CD14-positive monocyte (primary cell): ENCODE measurements around the gene MYL1. TPM values are rescaled to one million over a fixed set of nuclear protein-coding genes. Genes with fewer than 3 reads are reported as not detected.

ENCODE experiments used
- DNase-seq, 3 donors: peaks; one replicate each; pipeline ENCODE4 v3.0.0-alpha.2; 2011 to 2022
- H2AFZ ChIP-seq: 2 replicates; pipeline ENCODE4 v1.6.0; 2012; ENCODE audit warnings: mild to moderate bottlenecking, low read depth, low read length, inconsistent platforms; ENCODE audit not compliant: insufficient read depth, poor library complexity, severe bottlenecking
- H3K27ac ChIP-seq, 2 donors: 1 replicate in 1 of 2; 2 replicates in 1 of 2; pipeline ENCODE4 v1.5.1; 2012 to 2013; ENCODE audit warnings: low read length in 2 of 2, control low read depth in 1 of 2, inconsistent platforms in 1 of 2, low read depth in 1 of 2, mild to moderate bottlenecking in 1 of 2
- H3K27me3 ChIP-seq, 2 donors: one replicate each; pipeline versions ENCODE4 v1.6.0 to v1.6.1; 2011 to 2013; ENCODE audit warnings: low read length in 2 of 2; ENCODE audit not compliant: control insufficient read depth in 2 of 2, insufficient read depth in 2 of 2
- H3K36me3 ChIP-seq, 2 donors: replicated peaks in 1 of 2; 1 replicate in 1 of 2; 2 replicates in 1 of 2; pipeline versions ENCODE4 v1.5.1 to v1.6.1; 2012 to 2013; ENCODE audit warnings: low read length in 2 of 2, control low read depth in 1 of 2, inconsistent platforms in 1 of 2, mild to moderate bottlenecking in 1 of 2; ENCODE audit not compliant: insufficient read depth in 2 of 2, control insufficient read depth in 1 of 2
- H3K4me1 ChIP-seq, 2 donors: 1 replicate in 1 of 2; 2 replicates in 1 of 2; pipeline versions ENCODE4 v1.5.1 to v1.6.1; 2012 to 2013; ENCODE audit warnings: low read length in 2 of 2, control low read depth in 1 of 2, inconsistent platforms in 1 of 2, mild to moderate bottlenecking in 1 of 2, moderate library complexity in 1 of 2; ENCODE audit not compliant: insufficient read depth in 2 of 2, control insufficient read depth in 1 of 2
- H3K4me2 ChIP-seq: replicated peaks from 2 replicates; pipeline ENCODE3; 2012; ENCODE audit warnings: low read length, moderate library complexity, mild to moderate bottlenecking; ENCODE audit not compliant: poor library complexity, severe bottlenecking; ENCODE audit errors: extremely low read depth
- H3K4me3 ChIP-seq, 3 experiments: fragments of 200-600 bp in 1 of 3; sonication (generic) in 1 of 3; replicated peaks in 1 of 3; 1 replicate in 2 of 3; 2 replicates in 1 of 3; pipeline ENCODE4 v1.5.1; 2011 to 2013; ENCODE audit warnings: low read length in 3 of 3, mild to moderate bottlenecking in 3 of 3, control low read depth in 2 of 3, low read depth in 2 of 3, inconsistent platforms in 1 of 3, moderate library complexity in 1 of 3
- H3K79me2 ChIP-seq: 2 replicates; pipeline ENCODE4 v1.6.0; 2012; ENCODE audit warnings: mild to moderate bottlenecking, control low read depth, inconsistent platforms, low read length, moderate library complexity; ENCODE audit not compliant: insufficient read depth
- H3K9ac ChIP-seq: 2 replicates; pipeline ENCODE4 v1.6.0; 2017; ENCODE audit warnings: low read length, mild to moderate bottlenecking; ENCODE audit not compliant: insufficient read depth, poor library complexity, severe bottlenecking
- H3K9me3 ChIP-seq, 2 donors: replicated peaks in 1 of 2; 1 replicate in 1 of 2; 2 replicates in 1 of 2; pipeline versions ENCODE4 v1.5.1 to v1.6.1; 2012 to 2013; ENCODE audit warnings: low read length in 2 of 2, control low read depth in 1 of 2; ENCODE audit not compliant: control insufficient read depth in 1 of 2, insufficient read depth in 1 of 2
- H4K20me1 ChIP-seq: 2 replicates; pipeline ENCODE4 v1.6.0; 2012; ENCODE audit warnings: mild to moderate bottlenecking, low read length, control low read depth, moderate library complexity; ENCODE audit not compliant: insufficient read depth
- H3K27ac Mint-ChIP-seq, 7 donors: one replicate each; pipeline ENCODE4 v1.8.0; 2020; ENCODE audit warnings: mild to moderate bottlenecking in 7 of 7, mixed read lengths in 7 of 7, moderate library complexity in 6 of 7, inconsistent platforms in 2 of 7
- H3K27me3 Mint-ChIP-seq, 3 donors: one replicate each; pipeline ENCODE4 v1.8.0; 2021 to 2022; ENCODE audit warnings: low read depth in 3 of 3, mild to moderate bottlenecking in 3 of 3, mixed read lengths in 3 of 3, moderate library complexity in 3 of 3, inconsistent platforms in 1 of 3
- H3K36me3 Mint-ChIP-seq, 2 donors: one replicate each; pipeline ENCODE4 v1.8.0; 2020; ENCODE audit warnings: mixed read lengths in 2 of 2, inconsistent platforms in 1 of 2, mild to moderate bottlenecking in 1 of 2
- H3K4me1 Mint-ChIP-seq: one replicate; pipeline ENCODE4 v1.8.0; 2020; ENCODE audit warnings: mild to moderate bottlenecking, mixed read lengths
- H3K4me3 Mint-ChIP-seq, 2 donors: one replicate each; pipeline ENCODE4 v1.8.0; 2020; ENCODE audit warnings: mild to moderate bottlenecking in 2 of 2, mixed read lengths in 2 of 2, moderate library complexity in 1 of 2
- H3K9me3 Mint-ChIP-seq, 7 donors: one replicate each; pipeline ENCODE4 v1.8.0; 2020 to 2022; ENCODE audit warnings: mixed read lengths in 7 of 7, mild to moderate bottlenecking in 6 of 7, moderate library complexity in 6 of 7, inconsistent platforms in 2 of 7
- WGBS: methylation state at CpG from one replicate; pipeline ENCODE4 v1.1.5; 2013; ENCODE audit warnings: missing lambda C conversion rate; ENCODE audit not compliant: insufficient coverage; 5-methylcytosine and 5-hydroxymethylcytosine counted together
- intact Hi-C, 2 donors: fragments of 100-400 bp; cut with micrococcal nuclease; formaldehyde crosslinking; loops; one replicate each; pipeline versions ENCODE4 v1.15.0 to v1.15.1; 2023
- polyA plus RNA-seq, 3 donors: library from polyadenylated mRNA; depleted of rRNA in 1 of 3; unstranded in 2 of 3; stranded (reverse) in 1 of 3; fragments of 300-500 nt in 2 of 3; fragments of >200 nt in 1 of 3; fragmentation: Illumina TruSeq in 2 of 3; gene quantifications; 1 replicate in 2 of 3; 2 replicates in 1 of 3; pipeline ENCODE4 v1.2.3, GENCODE V29; 2012 to 2021
- TF ChIP-seq, protein P1 (sequence below): fragments of 200-600 bp; IDR thresholded peaks from one replicate; pipeline ENCODE4 v1.8.0; 2022; ENCODE audit warnings: antibody characterized with exemption, mild to moderate bottlenecking

The MYL1 gene
- polyA plus RNA-seq, 3 donors, result not detected

DNA sequence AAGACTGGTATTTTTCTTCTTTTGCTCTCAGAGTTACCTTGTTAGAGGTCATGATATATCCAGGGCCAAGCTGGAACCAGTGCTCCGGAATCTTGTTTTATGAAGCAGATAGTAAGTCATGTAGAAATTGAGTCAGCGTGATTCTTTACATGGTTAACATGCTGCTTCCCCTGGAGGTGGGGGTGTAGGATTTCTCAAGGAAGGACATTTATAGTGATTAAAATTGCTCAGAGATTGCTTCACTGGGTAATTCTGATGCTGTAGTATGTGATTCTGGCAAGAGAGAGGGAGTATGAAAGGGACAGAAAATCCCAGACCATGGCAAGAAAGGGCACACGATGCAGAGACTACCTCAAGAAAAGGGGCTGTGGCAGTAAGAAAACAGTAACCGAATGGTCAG lies 8.0 kb upstream of the MYL1 start:
- H2AFZ ChIP-seq, result no peak overlapping the region
- no peak for DNase-seq
- Mint-ChIP-seq H3K27me3 (peaks cover 0 to 2% (median 0%) of the 10 kb centered on the region in 3 donors), H3K27ac (no peak overlapping the region), H3K4me1 (no peaks in the 10 kb centered on the region), H3K9me3 (peaks cover 0 to 3% (median 0%) of the 10 kb centered on the region in 7 donors), H3K4me3 (no peak overlapping the region), H3K36me3 (no peaks in the 10 kb centered on the region)
- intact Hi-C loops, result no loop called here
- no peak overlapping the region for H3K4me3 ChIP-seq
- whole genome bisulfite sequencing, result 95% methylated on average over 3 of the region's 4 CpGs
- TF ChIP-seq, protein P1, sequence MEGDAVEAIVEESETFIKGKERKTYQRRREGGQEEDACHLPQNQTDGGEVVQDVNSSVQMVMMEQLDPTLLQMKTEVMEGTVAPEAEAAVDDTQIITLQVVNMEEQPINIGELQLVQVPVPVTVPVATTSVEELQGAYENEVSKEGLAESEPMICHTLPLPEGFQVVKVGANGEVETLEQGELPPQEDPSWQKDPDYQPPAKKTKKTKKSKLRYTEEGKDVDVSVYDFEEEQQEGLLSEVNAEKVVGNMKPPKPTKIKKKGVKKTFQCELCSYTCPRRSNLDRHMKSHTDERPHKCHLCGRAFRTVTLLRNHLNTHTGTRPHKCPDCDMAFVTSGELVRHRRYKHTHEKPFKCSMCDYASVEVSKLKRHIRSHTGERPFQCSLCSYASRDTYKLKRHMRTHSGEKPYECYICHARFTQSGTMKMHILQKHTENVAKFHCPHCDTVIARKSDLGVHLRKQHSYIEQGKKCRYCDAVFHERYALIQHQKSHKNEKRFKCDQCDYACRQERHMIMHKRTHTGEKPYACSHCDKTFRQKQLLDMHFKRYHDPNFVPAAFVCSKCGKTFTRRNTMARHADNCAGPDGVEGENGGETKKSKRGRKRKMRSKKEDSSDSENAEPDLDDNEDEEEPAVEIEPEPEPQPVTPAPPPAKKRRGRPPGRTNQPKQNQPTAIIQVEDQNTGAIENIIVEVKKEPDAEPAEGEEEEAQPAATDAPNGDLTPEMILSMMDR, result no peak
- H3K27ac ChIP-seq, result no peak overlapping the region
- H3K9ac ChIP-seq, result no peak overlapping the region
- H3K36me3 ChIP-seq, result no peaks in the 10 kb centered on the region
- no peaks in the 10 kb centered on the region for H3K27me3 ChIP-seq
- no peak overlapping the region for H3K4me2 ChIP-seq
- H4K20me1 ChIP-seq, result no peaks in the 10 kb centered on the region
- H3K9me3 ChIP-seq, result no peaks in the 10 kb centered on the region
- H3K79me2 ChIP-seq, result no peaks in the 10 kb centered on the region
- H3K4me1 ChIP-seq, result no peaks in the 10 kb centered on the region

DNA sequence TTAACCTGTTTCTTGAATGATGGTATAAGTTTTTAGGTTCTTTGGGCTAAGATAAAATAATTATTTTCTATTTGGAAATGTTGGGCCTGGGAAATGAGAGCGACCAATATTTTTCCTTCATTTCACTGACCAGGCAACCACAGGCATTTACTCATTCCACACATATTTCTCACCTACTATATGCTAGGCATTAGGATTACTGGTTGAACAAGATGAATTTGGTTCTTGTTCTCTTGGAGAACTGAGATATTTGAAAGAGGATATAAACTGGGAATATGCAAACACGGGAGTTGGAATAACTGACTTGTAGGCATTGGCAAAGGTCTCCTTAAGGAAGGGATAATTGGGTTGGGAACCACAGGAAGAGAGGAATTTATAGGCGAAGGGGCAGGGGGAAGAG lies 3.9 kb upstream of the MYL1 start:
- Histone ChIP-seq H3K27me3 (no peaks in the 10 kb centered on the region), H3K36me3 (no peaks in the 10 kb centered on the region), H2AFZ (no peak overlapping the region), H3K4me2 (no peak overlapping the region), H3K9ac (no peak overlapping the region), H3K4me3 (no peak overlapping the region), H3K4me1 (no peaks in the 10 kb centered on the region), H3K27ac (no peak overlapping the region), H3K79me2 (no peaks in the 10 kb centered on the region), H3K9me3 (no peaks in the 10 kb centered on the region), H4K20me1 (no peaks in the 10 kb centered on the region)
- Mint-ChIP-seq H3K36me3 (no peaks in the 10 kb centered on the region), H3K27ac (no peak overlapping the region), H3K4me3 (no peak overlapping the region), H3K9me3 (peaks cover 0 to 3% (median 0%) of the 10 kb centered on the region in 7 donors), H3K27me3 (peaks cover 0 to 2% (median 0%) of the 10 kb centered on the region in 3 donors), H3K4me1 (no peaks in the 10 kb centered on the region)
- WGBS, result 82% methylated on average over 2 of the region's 3 CpGs
- intact Hi-C loops, result no loop called here
- no peak for DNase-seq
- TF ChIP-seq, protein P1, result no peak
